Left ventricle myocardium inferior (tissue), 1 donor: ENCODE measurements around the gene SPACA4. TPM values are rescaled to one million over a fixed set of nuclear protein-coding genes. Genes with fewer than 3 reads are reported as not detected.

Source experiments
- DNase-seq: peaks from one replicate; pipeline ENCODE4 v3.0.0-alpha.2; 2020
- H3K27ac ChIP-seq: fragments of 200-600 bp; replicated peaks from 2 replicates; pipeline ENCODE4 v1.8.0; 2021
- H3K27me3 ChIP-seq: fragments of 200-600 bp; 2 replicates; pipeline ENCODE4 v1.8.0; 2021; ENCODE audit warnings: low read depth
- H3K36me3 ChIP-seq: fragments of 200-600 bp; 2 replicates; pipeline ENCODE4 v1.8.0; 2021
- H3K4me1 ChIP-seq: fragments of 200-600 bp; 2 replicates; pipeline ENCODE4 v1.8.0; 2021
- H3K4me3 ChIP-seq: fragments of 200-600 bp; 2 replicates; pipeline ENCODE4 v1.8.0; 2021; ENCODE audit warnings: mild to moderate bottlenecking, moderate library complexity
- H3K9me3 ChIP-seq: fragments of 200-600 bp; replicated peaks from 2 replicates; pipeline ENCODE4 v1.8.0; 2021
- CTCF ChIP-seq: fragments of 200-600 bp; IDR thresholded peaks from 2 replicates; pipeline ENCODE4 v1.8.0; 2021; ENCODE audit warnings: antibody characterized with exemption, mild to moderate bottlenecking, borderline replicate concordance
- intact Hi-C: fragments of 100-400 bp; cut with micrococcal nuclease; formaldehyde crosslinking; loops from one replicate; pipeline ENCODE4 v1.11.0; 2022
- total RNA-seq: library from RNA; stranded (reverse); fragmentation: NEBNext Ultra II Directional; extraction: Animal tissue kit (Norgen Biotek cat#: 25700); gene quantifications from one replicate; pipeline ENCODE4 v1.2.1, GENCODE V29; 2021
- donor health status: DM: no; HTN: yes; CAD: no; lungs with severe emphysema.

Gene SPACA4
- total RNA-seq, 1 donor from 2014 or later, result not detected

- Histone ChIP-seq H3K9me3 (no peaks in the 10 kb centered on the region), H3K27me3 (no peaks in the 10 kb centered on the region), H3K36me3 (no peaks in the 10 kb centered on the region), H3K4me1 (peaks cover 13% of the 10 kb centered on the region), H3K27ac (no peak overlapping the region), H3K4me3 (no peak overlapping the region)
- intact Hi-C loops, result no loop called here
- no peak for DNase-seq
- TF ChIP-seq CTCF, result no peak
These were observed 50.4 kb downstream of the SPACA4 start for GRCh38 chr19:48656840-48657474.

Other genes starting within 250 kb of the SPACA4 start
- gene TMEM143, start 242.8 kb upstream of the SPACA4 start, total RNA-seq, result 108 TPM
- gene SYNGR4, start 242.4 kb upstream of the SPACA4 start, total RNA-seq, result not detected
- gene KDELR1, start 215.2 kb upstream of the SPACA4 start, total RNA-seq, result 68.4 TPM
- gene GRIN2D, start 213.1 kb upstream of the SPACA4 start, total RNA-seq, result 0.30 TPM
- 17.0 TPM for gene GRWD1, start 160.8 kb upstream of the SPACA4 start, total RNA-seq
- gene KCNJ14, start 151.2 kb upstream of the SPACA4 start, total RNA-seq, result 0.27 TPM
- gene CYTH2, start 137.4 kb upstream of the SPACA4 start, total RNA-seq, result 32.1 TPM
- 1.1 TPM for gene LMTK3, start 94.9 kb upstream of the SPACA4 start, total RNA-seq
- gene SULT2B1, start 54.6 kb upstream of the SPACA4 start, total RNA-seq, result 0.33 TPM
- not detected for gene FAM83E, start 8.3 kb downstream of the SPACA4 start, total RNA-seq
- 530 TPM for gene RPL18, start 12.4 kb downstream of the SPACA4 start, total RNA-seq
- 8.0 TPM for gene SPHK2, start 12.8 kb downstream of the SPACA4 start, total RNA-seq
- 7.9 TPM for gene DBP, start 30.6 kb downstream of the SPACA4 start, total RNA-seq
- 4.5 TPM for gene CA11, start 39.4 kb downstream of the SPACA4 start, total RNA-seq
- gene NTN5, start 66.3 kb downstream of the SPACA4 start, total RNA-seq, result 0.11 TPM
- gene FUT2, start 89.2 kb downstream of the SPACA4 start, total RNA-seq, result not detected
- gene MAMSTR, start 113.0 kb downstream of the SPACA4 start, total RNA-seq, result 1.8 TPM
- gene RASIP1, start 133.9 kb downstream of the SPACA4 start, total RNA-seq, result 13.9 TPM
- gene IZUMO1, start 140.2 kb downstream of the SPACA4 start, total RNA-seq, result 0.60 TPM
- 1.8 TPM for gene FUT1, start 145.9 kb downstream of the SPACA4 start, total RNA-seq
- not detected for gene FGF21, start 148.8 kb downstream of the SPACA4 start, total RNA-seq
- gene BCAT2, start 204.3 kb downstream of the SPACA4 start, total RNA-seq, result 70.8 TPM
- 1.8 TPM for gene HSD17B14, start 229.7 kb downstream of the SPACA4 start, total RNA-seq